Measurements from ENCODE around the gene INAVA. TPM values are rescaled to one million over a fixed set of nuclear protein-coding genes. Genes with fewer than 3 reads are reported as not detected.

The INAVA gene
- total RNA-seq, 4 donors from 2014 or later = not detected

GRCh38 chr1:200856716-200857357 is 37.9 kb upstream of the INAVA start:
- no peak for TF ChIP-seq EP300 (IDR thresholded peaks at IDR 0.05)
- no peak for TF ChIP-seq POLR2A (IDR thresholded peaks at IDR 0.05)
- TF ChIP-seq CTCF (IDR thresholded peaks at IDR 0.05) = no peak
- Histone ChIP-seq H3K27ac (no peak overlapping the region), H3K36me3 (peaks cover 0 to 65% (median 0%) of the 10 kb centered on the region in 3 donors), H3K4me3 (no peak overlapping the region), H3K4me1 (no peaks in the 10 kb centered on the region), H3K27me3 (no peaks in the 10 kb centered on the region), H3K9me3 (no peaks in the 10 kb centered on the region)
- WGBS, 2 donors = 60 to 70% methylated on average over 2 of the region's 2 CpGs
- no peak for DNase-seq (ENCODE audit: low spot score in 2 of 2)

GRCh38 chr1:200857804-200858203 is 36.9 kb upstream of the INAVA start:
- TF ChIP-seq POLR2A (IDR thresholded peaks at IDR 0.05) (no peak), CTCF (IDR thresholded peaks at IDR 0.05) (no peak), EP300 (IDR thresholded peaks at IDR 0.05) (no peak)
- Histone ChIP-seq H3K27ac (no peak overlapping the region), H3K36me3 (peaks cover 0 to 63% (median 0%) of the 10 kb centered on the region in 3 donors), H3K4me3 (no peak overlapping the region), H3K9me3 (no peaks in the 10 kb centered on the region), H3K4me1 (no peaks in the 10 kb centered on the region), H3K27me3 (no peaks in the 10 kb centered on the region)
- DNase-seq (ENCODE audit: low spot score in 2 of 2) = no peak
- 73 to 81% methylated on average over 1 of the region's 1 CpG for WGBS, 2 donors

- Histone ChIP-seq H3K27ac (no peak overlapping the region), H3K9me3 (no peaks in the 10 kb centered on the region), H3K36me3 (peaks cover 0 to 40% (median 0%) of the 10 kb centered on the region in 3 donors), H3K4me3 (no peak overlapping the region), H3K27me3 (no peaks in the 10 kb centered on the region), H3K4me1 (no peaks in the 10 kb centered on the region)
- 92 to 98% methylated on average over 2 of the region's 2 CpGs for WGBS, 2 donors
- no peak for DNase-seq (ENCODE audit: low spot score in 2 of 2)
- no peak for TF ChIP-seq CTCF (IDR thresholded peaks at IDR 0.05)
- no peak for TF ChIP-seq EP300 (IDR thresholded peaks at IDR 0.05)
- TF ChIP-seq POLR2A (IDR thresholded peaks at IDR 0.05) = no peak
These were observed 32.6 kb upstream of the INAVA start for GRCh38 chr1:200861937-200862647.

- no peak for DNase-seq (ENCODE audit: low spot score in 2 of 2)
- Histone ChIP-seq H3K4me1 (no peaks in the 10 kb centered on the region), H3K27me3 (no peaks in the 10 kb centered on the region), H3K9me3 (no peaks in the 10 kb centered on the region), H3K27ac (no peak overlapping the region), H3K4me3 (no peak overlapping the region), H3K36me3 (peaks cover 0 to 33% (median 0%) of the 10 kb centered on the region in 3 donors)
- TF ChIP-seq CTCF (IDR thresholded peaks at IDR 0.05) (no peak), EP300 (IDR thresholded peaks at IDR 0.05) (no peak), POLR2A (IDR thresholded peaks at IDR 0.05) (no peak)
- 88 to 91% methylated on average over 9 of the region's 9 CpGs for WGBS, 2 donors
These were observed 31.8 kb upstream of the INAVA start for GRCh38 chr1:200862713-200863415.

- H3K4me1 ChIP-seq = no peaks in the 10 kb centered on the region
- DNase-seq (ENCODE audit: low spot score in 2 of 2) = no peak
- H3K9me3 ChIP-seq = no peaks in the 10 kb centered on the region
- H3K36me3 ChIP-seq = peaks cover 0 to 25% (median 0%) of the 10 kb centered on the region in 3 donors
- no peak for TF ChIP-seq EP300 (IDR thresholded peaks at IDR 0.05)
- TF ChIP-seq CTCF (IDR thresholded peaks at IDR 0.05) = no peak
- no peak for TF ChIP-seq POLR2A (IDR thresholded peaks at IDR 0.05)
- no peak overlapping the region for H3K27ac ChIP-seq
- 75 to 76% methylated on average over 3 of the region's 3 CpGs for WGBS, 2 donors
- no peak overlapping the region for H3K4me3 ChIP-seq
- H3K27me3 ChIP-seq = peaks cover 0 to 20% of the 10 kb centered on the region in 2 donors
These were observed 28.6 kb upstream of the INAVA start for GRCh38 chr1:200866116-200866515.

Data from tibial nerve (tissue), 4 donors.